ENCODE data around the gene FARS2.
A peak's percentile ranks its signal among the peaks of the same experiment; 100 is the strongest.
"Not testable (repeated sequence)": the region's sequence is repeated elsewhere in the genome, so short reads cannot be mapped to it uniquely, and the experiment has no call there.

Gene FARS2

GRCh38 chr6:5697508-5697907 lies 436.2 kb downstream of the FARS2 start:
- TF ChIP-seq EZH2 (IDR thresholded peaks at IDR 0.05; ENCODE audit: borderline replicate concordance, low read depth, low read length, severe bottlenecking), result no peak
- no peak for TF ChIP-seq CTCF (IDR thresholded peaks at IDR 0.05; ENCODE audit: borderline replicate concordance, extremely low read depth, low read length, poor library complexity, severe bottlenecking)
- H3K9ac ChIP-seq (ENCODE audit: low read depth, low read length), result no peak overlapping the region
- no peak overlapping the region for H2AFZ ChIP-seq (ENCODE audit: low read depth, low read length)
- H3K4me3 ChIP-seq (ENCODE audit: low read depth in 1 of 2, low read length in 2 of 2), result no peak overlapping the region
- peaks cover 22% of the 10 kb centered on the region for H3K4me1 ChIP-seq (ENCODE audit: insufficient read depth, low read length)
- no peaks in the 10 kb centered on the region for H4K20me1 ChIP-seq (ENCODE audit: insufficient read depth, low read length)
- ATAC-seq (ENCODE audit: insufficient read depth, low read depth), result no peak
- H3K9me3 ChIP-seq (ENCODE audit: insufficient read depth, low read length, severe bottlenecking), result no peaks in the 10 kb centered on the region
- no peaks in the 10 kb centered on the region for H3K79me2 ChIP-seq (ENCODE audit: insufficient read depth, low read length)
- no peaks in the 10 kb centered on the region for H3K27me3 ChIP-seq (ENCODE audit: insufficient read depth, low read length, poor library complexity)
- H3K36me3 ChIP-seq (ENCODE audit: insufficient read depth, low read length), result no peaks in the 10 kb centered on the region
- H3K4me2 ChIP-seq (ENCODE audit: insufficient read depth, low read length), result no peak overlapping the region
- no peak for DNase-seq
- no peak overlapping the region for H3K27ac ChIP-seq (ENCODE audit: low read length)

GRCh38 chr6:5698318-5698717 lies 437.0 kb downstream of the FARS2 start:
- no peaks in the 10 kb centered on the region for H3K9me3 ChIP-seq (ENCODE audit: insufficient read depth, low read length, severe bottlenecking)
- H4K20me1 ChIP-seq (ENCODE audit: insufficient read depth, low read length), result no peaks in the 10 kb centered on the region
- TF ChIP-seq EZH2 (IDR thresholded peaks at IDR 0.05; ENCODE audit: borderline replicate concordance, low read depth, low read length, severe bottlenecking) (no peak), CTCF (IDR thresholded peaks at IDR 0.05; ENCODE audit: borderline replicate concordance, extremely low read depth, low read length, poor library complexity, severe bottlenecking) (no peak)
- ATAC-seq (ENCODE audit: insufficient read depth, low read depth) (no peak), DNase-seq (no peak)
- H3K9ac ChIP-seq (ENCODE audit: low read depth, low read length), result no peak overlapping the region
- H3K4me2 ChIP-seq (ENCODE audit: insufficient read depth, low read length), result no peak overlapping the region
- H3K36me3 ChIP-seq (ENCODE audit: insufficient read depth, low read length), result no peaks in the 10 kb centered on the region
- H3K27ac ChIP-seq (ENCODE audit: low read length), result no peak overlapping the region
- peaks cover 22% of the 10 kb centered on the region for H3K4me1 ChIP-seq (ENCODE audit: insufficient read depth, low read length)
- no peaks in the 10 kb centered on the region for H3K27me3 ChIP-seq (ENCODE audit: insufficient read depth, low read length, poor library complexity)
- no peaks in the 10 kb centered on the region for H3K79me2 ChIP-seq (ENCODE audit: insufficient read depth, low read length)
- H2AFZ ChIP-seq (ENCODE audit: low read depth, low read length), result no peak overlapping the region
- H3K4me3 ChIP-seq (ENCODE audit: low read depth in 1 of 2, low read length in 2 of 2), result no peak overlapping the region

- H3K27me3 ChIP-seq (ENCODE audit: insufficient read depth, low read length, poor library complexity); H4K20me1 ChIP-seq (ENCODE audit: insufficient read depth, low read length); H3K9ac ChIP-seq (ENCODE audit: low read depth, low read length); H3K9me3 ChIP-seq (ENCODE audit: insufficient read depth, low read length, severe bottlenecking); H2AFZ ChIP-seq (ENCODE audit: low read depth, low read length); H3K79me2 ChIP-seq (ENCODE audit: insufficient read depth, low read length); DNase-seq; H3K36me3 ChIP-seq (ENCODE audit: insufficient read depth, low read length); H3K4me2 ChIP-seq (ENCODE audit: insufficient read depth, low read length); H3K4me3 ChIP-seq (ENCODE audit: low read depth in 1 of 2, low read length in 2 of 2): not testable (repeated sequence)
- peak; percentile 67 for ATAC-seq (ENCODE audit: insufficient read depth, low read depth)
- Histone ChIP-seq H3K27ac (ENCODE audit: low read length) (peak overlapping the region; percentile 60), H3K4me1 (ENCODE audit: insufficient read depth, low read length) (peaks cover 22% of the 10 kb centered on the region)
Observed at GRCh38 chr6:5699064-5699463, 437.8 kb downstream of the FARS2 start.

GRCh38 chr6:5701174-5701573 lies 439.9 kb downstream of the FARS2 start:
- ATAC-seq (ENCODE audit: insufficient read depth, low read depth) (no peak), DNase-seq (no peak)
- Histone ChIP-seq H3K27ac (ENCODE audit: low read length) (no peak overlapping the region), H3K4me3 (ENCODE audit: low read depth in 1 of 2, low read length in 2 of 2) (no peak overlapping the region), H3K79me2 (ENCODE audit: insufficient read depth, low read length) (no peaks in the 10 kb centered on the region), H3K36me3 (ENCODE audit: insufficient read depth, low read length) (no peaks in the 10 kb centered on the region), H3K27me3 (ENCODE audit: insufficient read depth, low read length, poor library complexity) (no peaks in the 10 kb centered on the region), H3K4me2 (ENCODE audit: insufficient read depth, low read length) (no peak overlapping the region), H2AFZ (ENCODE audit: low read depth, low read length) (no peak overlapping the region), H3K4me1 (ENCODE audit: insufficient read depth, low read length) (peaks cover 26% of the 10 kb centered on the region), H4K20me1 (ENCODE audit: insufficient read depth, low read length) (no peaks in the 10 kb centered on the region), H3K9me3 (ENCODE audit: insufficient read depth, low read length, severe bottlenecking) (peaks cover 2% of the 10 kb centered on the region), H3K9ac (ENCODE audit: low read depth, low read length) (no peak overlapping the region)
- TF ChIP-seq CTCF (IDR thresholded peaks at IDR 0.05; ENCODE audit: borderline replicate concordance, extremely low read depth, low read length, poor library complexity, severe bottlenecking) (no peak), EZH2 (IDR thresholded peaks at IDR 0.05; ENCODE audit: borderline replicate concordance, low read depth, low read length, severe bottlenecking) (no peak)
